ENCODE data around the gene TM4SF18.

TM4SF18 gene

GRCh38 chr3:149313542-149313941 is 19.9 kb downstream of the TM4SF18 start (continued):
- TF ChIP-seq MYNN (tag by site-specific recombination; IDR thresholded peaks at IDR 0.05; ENCODE audit: borderline replicate concordance) (no peak), ZSCAN16 (tag by site-specific recombination; IDR thresholded peaks at IDR 0.05) (no peak)

DNA sequence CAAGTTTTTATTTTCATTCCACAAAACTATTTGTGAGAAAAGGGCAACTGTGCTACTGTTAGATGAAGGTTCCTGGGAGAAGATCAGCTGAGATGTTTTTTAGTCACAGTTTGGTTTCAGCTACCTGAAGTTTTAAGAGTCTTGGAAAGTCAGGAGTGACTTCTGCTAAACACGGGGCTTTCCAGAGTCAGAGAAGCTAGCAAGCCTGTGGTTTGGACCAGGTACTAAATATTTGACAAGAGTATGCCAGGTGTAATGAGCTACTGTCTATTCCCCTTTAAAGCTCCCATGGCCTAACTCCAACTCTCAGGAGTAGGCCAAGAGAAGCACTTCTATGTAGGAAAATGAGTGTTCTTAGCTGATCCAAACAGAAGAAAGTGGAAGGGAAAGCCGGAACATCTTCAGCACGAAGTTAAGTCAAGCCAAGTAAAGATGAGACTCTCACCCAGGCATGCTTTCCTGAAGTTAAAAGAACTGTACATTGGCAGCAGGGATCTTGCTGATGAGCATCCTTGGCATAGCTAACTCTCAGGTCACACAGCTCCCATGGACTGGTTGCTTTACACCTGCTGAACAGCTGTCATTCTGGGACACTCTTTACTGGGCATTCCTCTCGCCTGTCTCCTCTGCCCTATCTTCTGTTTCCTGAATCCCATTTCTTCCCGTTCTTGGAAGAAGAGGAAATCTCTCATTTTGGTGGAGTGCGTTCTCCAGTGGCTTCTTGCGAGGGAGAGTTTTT is 22.5 kb downstream of the TM4SF18 start:
- Histone ChIP-seq H3K4me3 (ENCODE audit: low read depth, low read length) (no peak overlapping the region), H3K36me3 (ENCODE audit: control insufficient read depth in 2 of 2, insufficient read depth in 1 of 2, low read length in 2 of 2) (no peaks in the 10 kb centered on the region), H3K4me1 (ENCODE audit: control insufficient read depth, insufficient read depth, low read length) (no peaks in the 10 kb centered on the region), H3K9me3 (ENCODE audit: control insufficient read depth, insufficient read depth, low read depth, low read length) (no peaks in the 10 kb centered on the region), H3K27ac (ENCODE audit: extremely low read depth, low read depth, low read length) (no peak overlapping the region)
- ChIA-PET POLR2A (interaction anchor here (0.6 kb wide), 1 partner anchor 108 kb away, joined by 3 read pairs; no protein-coding TSS in a partner anchor), CTCF (interaction anchor here (0.9 kb wide), 1 partner anchor 170 kb away, joined by 3 read pairs; no protein-coding TSS in a partner anchor)
- TF ChIP-seq YY2 (tag by site-specific recombination; IDR thresholded peaks at IDR 0.05) (no peak), ZNF37A (tag by site-specific recombination; IDR thresholded peaks at IDR 0.05) (no peak), IKZF3 (tag by site-specific recombination; IDR thresholded peaks at IDR 0.05) (no peak), ZNF664 (tag by site-specific recombination; IDR thresholded peaks at IDR 0.05) (no peak), ZNF350 (tag by site-specific recombination; IDR thresholded peaks at IDR 0.05) (no peak), ZNF121 (tag by site-specific recombination; IDR thresholded peaks at IDR 0.05) (no peak), ZNF112 (tag by site-specific recombination; IDR thresholded peaks at IDR 0.05) (no peak), ZNF155 (tag by site-specific recombination; IDR thresholded peaks at IDR 0.05) (no peak), ZSCAN30 (tag by site-specific recombination; IDR thresholded peaks at IDR 0.05) (no peak)
- TF ChIP-seq, protein P1, sequence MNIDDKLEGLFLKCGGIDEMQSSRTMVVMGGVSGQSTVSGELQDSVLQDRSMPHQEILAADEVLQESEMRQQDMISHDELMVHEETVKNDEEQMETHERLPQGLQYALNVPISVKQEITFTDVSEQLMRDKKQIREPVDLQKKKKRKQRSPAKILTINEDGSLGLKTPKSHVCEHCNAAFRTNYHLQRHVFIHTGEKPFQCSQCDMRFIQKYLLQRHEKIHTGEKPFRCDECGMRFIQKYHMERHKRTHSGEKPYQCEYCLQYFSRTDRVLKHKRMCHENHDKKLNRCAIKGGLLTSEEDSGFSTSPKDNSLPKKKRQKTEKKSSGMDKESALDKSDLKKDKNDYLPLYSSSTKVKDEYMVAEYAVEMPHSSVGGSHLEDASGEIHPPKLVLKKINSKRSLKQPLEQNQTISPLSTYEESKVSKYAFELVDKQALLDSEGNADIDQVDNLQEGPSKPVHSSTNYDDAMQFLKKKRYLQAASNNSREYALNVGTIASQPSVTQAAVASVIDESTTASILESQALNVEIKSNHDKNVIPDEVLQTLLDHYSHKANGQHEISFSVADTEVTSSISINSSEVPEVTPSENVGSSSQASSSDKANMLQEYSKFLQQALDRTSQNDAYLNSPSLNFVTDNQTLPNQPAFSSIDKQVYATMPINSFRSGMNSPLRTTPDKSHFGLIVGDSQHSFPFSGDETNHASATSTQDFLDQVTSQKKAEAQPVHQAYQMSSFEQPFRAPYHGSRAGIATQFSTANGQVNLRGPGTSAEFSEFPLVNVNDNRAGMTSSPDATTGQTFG (tag by site-specific recombination; IDR thresholded peaks at IDR 0.05; ENCODE audit: borderline replicate concordance): no peak
- TF ChIP-seq, protein P2, sequence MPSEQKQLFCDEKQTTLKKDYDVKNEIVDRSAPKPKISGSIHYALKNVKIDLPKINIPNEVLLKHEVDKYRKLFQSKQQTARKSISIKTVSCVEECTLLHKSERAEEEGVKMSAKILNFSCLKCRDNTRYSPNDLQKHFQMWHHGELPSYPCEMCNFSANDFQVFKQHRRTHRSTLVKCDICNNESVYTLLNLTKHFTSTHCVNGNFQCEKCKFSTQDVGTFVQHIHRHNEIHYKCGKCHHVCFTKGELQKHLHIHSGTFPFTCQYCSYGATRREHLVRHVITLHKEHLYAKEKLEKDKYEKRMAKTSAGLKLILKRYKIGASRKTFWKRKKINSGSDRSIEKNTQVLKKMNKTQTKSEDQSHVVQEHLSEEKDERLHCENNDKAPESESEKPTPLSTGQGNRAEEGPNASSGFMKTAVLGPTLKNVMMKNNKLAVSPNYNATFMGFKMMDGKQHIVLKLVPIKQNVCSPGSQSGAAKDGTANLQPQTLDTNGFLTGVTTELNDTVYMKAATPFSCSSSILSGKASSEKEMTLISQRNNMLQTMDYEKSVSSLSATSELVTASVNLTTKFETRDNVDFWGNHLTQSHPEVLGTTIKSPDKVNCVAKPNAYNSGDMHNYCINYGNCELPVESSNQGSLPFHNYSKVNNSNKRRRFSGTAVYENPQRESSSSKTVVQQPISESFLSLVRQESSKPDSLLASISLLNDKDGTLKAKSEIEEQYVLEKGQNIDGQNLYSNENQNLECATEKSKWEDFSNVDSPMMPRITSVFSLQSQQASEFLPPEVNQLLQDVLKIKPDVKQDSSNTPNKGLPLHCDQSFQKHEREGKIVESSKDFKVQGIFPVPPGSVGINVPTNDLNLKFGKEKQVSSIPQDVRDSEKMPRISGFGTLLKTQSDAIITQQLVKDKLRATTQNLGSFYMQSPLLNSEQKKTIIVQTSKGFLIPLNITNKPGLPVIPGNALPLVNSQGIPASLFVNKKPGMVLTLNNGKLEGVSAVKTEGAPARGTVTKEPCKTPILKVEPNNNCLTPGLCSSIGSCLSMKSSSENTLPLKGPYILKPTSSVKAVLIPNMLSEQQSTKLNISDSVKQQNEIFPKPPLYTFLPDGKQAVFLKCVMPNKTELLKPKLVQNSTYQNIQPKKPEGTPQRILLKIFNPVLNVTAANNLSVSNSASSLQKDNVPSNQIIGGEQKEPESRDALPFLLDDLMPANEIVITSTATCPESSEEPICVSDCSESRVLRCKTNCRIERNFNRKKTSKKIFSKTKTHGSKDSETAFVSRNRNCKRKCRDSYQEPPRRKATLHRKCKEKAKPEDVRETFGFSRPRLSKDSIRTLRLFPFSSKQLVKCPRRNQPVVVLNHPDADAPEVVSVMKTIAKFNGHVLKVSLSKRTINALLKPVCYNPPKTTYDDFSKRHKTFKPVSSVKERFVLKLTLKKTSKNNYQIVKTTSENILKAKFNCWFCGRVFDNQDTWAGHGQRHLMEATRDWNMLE (tag by site-specific recombination; conservative IDR thresholded peaks at IDR 0.05; ENCODE audit: low read depth): no peak
- TF ChIP-seq, protein P3, sequence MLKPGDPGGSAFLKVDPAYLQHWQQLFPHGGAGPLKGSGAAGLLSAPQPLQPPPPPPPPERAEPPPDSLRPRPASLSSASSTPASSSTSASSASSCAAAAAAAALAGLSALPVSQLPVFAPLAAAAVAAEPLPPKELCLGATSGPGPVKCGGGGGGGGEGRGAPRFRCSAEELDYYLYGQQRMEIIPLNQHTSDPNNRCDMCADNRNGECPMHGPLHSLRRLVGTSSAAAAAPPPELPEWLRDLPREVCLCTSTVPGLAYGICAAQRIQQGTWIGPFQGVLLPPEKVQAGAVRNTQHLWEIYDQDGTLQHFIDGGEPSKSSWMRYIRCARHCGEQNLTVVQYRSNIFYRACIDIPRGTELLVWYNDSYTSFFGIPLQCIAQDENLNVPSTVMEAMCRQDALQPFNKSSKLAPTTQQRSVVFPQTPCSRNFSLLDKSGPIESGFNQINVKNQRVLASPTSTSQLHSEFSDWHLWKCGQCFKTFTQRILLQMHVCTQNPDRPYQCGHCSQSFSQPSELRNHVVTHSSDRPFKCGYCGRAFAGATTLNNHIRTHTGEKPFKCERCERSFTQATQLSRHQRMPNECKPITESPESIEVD (tag by site-specific recombination; IDR thresholded peaks at IDR 0.05): no peak

All from HEK293 (cell line).